Middle frontal gyrus (tissue), 1 donor: ENCODE data around the gene ZNF541.

Experiments
- DNase-seq: peaks from one replicate; pipeline ENCODE4 v3.0.0-alpha.2; 2015; ENCODE audit warnings: low spot score; ENCODE audit errors: extremely low spot score

The ZNF541 gene

GRCh38 chr19:47544075-47544474 is 28.9 kb downstream of the ZNF541 start:
- no peak for DNase-seq

- DNase-seq: no peak
Observed at GRCh38 chr19:47542030-47542475, 30.9 kb downstream of the ZNF541 start.

DNA sequence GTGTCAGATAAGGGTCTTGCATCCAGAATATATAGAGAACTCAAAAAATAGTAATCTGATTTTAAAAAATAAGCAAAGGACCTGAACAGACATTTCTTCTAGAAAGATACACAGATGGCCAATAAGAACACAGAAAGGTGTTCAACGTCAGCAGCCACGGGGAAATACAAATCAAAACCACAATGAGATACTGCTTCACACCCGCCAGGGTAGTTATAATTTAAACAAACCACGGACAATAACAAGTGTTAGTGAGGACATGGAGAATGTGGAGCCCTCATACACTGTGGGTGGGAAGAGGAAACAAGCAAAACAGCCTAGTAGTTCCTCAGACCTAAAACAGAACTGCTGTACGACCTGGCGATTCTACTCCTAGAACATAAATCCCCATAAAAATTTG is 31.4 kb downstream of the ZNF541 start:
- no peak for DNase-seq

GRCh38 chr19:47540748-47541147 is 32.2 kb downstream of the ZNF541 start:
- no peak for DNase-seq

DNA sequence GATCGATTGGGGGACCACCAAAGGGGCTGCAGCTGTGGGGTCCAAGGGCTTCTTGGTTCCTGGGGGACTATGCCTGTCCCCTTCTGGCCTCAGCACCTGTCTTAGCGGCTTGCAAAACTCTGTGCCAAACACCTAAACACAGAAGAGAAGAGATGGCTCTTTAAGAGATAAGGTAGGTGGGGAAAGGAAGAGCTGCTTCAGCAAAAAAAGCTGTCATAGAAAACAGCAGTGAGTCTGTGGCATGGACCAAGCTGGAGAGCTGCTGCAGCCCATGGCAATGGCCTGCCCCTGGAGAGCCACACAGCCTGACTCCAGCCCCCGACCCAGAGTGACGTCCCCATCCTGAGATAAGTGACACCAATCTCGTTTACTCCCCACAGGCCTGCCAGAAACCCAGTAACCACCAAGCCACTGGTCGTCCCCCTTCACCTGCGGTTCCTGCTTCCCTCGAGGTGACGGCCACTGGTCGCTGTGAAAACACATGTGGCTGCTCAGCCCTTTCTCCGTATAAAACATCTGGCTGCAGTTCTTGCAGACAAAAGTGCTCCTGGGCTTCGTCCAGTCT is 33.1 kb downstream of the ZNF541 start:
- no peak for DNase-seq

DNA sequence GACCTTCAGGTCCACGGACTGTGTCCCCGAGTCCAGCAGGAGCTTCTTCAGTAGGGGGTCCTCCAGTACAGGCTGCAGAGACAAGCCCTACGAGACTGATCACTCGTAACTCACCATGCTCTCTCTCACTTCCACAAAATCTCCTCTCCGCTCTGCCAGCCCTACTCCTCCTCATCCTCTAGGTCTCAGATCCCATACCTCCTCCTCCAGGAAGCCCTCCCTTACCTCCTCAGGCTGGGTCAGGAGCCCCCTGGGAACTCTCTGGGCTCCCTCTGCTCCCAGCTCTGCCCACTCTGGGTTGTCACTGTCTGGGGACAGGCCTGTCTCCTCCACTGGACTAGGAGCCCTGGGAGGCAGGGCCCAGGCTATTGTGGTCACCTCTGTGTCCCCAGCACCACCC is 34.1 kb downstream of the ZNF541 start:
- no peak for DNase-seq

- no peak for DNase-seq
Observed at GRCh38 chr19:47537493-47537892, 35.5 kb downstream of the ZNF541 start.

DNA sequence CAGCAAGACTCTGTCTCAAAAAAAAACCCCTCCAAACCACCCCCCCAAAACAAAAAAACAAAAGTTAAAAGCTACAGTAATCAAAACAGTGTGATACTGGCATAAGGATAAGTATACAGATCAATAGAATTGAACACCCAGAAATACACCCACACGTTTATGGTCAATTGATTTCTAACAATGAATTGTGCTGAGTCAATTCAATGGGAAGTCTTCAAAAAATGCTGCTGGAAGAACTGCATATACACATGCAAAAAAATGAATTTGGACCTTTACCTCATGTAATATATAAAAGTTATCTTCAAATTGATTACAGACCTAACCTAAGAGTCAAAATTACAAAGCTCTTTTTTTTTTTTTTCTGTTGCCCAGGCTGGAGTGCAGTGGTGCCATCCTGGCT is 38.3 kb downstream of the ZNF541 start:
- DNase-seq: no peak

DNA sequence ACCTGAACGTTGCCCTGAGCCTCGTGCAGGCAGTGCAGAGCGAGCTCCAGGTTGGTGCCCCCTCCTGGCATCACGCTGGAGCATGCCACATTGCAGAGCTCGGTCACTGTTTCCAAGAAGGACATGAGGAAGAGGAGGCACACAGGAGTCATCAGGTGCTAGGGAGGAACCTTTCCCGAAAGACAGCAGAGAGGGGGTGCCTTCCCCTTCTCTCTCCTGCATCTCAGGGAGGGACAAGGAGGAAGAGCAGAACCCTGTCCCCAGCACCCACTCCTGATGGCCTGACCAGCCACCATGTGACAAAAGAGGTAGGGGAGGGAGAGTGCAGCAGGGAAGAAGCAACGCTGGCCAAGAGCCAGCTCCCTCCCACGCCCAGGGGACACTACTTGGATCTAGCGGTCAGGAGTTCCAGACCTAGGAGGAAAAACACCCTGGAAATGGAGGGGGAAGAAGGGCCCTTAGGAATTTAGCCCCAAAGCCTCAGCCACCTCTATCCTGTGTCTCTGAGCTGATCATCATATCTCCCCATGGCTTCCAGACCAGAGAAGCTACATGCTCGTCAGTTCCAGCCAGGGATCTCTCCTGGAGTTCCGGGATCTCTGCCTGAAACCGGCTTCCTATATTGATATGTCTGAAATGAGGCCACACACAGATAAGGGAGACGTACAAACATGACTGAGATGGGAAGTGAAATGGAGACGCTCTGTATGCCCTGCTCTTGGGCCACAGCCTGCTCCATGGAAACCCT is 41.1 kb downstream of the ZNF541 start:
- DNase-seq: no peak

DNA sequence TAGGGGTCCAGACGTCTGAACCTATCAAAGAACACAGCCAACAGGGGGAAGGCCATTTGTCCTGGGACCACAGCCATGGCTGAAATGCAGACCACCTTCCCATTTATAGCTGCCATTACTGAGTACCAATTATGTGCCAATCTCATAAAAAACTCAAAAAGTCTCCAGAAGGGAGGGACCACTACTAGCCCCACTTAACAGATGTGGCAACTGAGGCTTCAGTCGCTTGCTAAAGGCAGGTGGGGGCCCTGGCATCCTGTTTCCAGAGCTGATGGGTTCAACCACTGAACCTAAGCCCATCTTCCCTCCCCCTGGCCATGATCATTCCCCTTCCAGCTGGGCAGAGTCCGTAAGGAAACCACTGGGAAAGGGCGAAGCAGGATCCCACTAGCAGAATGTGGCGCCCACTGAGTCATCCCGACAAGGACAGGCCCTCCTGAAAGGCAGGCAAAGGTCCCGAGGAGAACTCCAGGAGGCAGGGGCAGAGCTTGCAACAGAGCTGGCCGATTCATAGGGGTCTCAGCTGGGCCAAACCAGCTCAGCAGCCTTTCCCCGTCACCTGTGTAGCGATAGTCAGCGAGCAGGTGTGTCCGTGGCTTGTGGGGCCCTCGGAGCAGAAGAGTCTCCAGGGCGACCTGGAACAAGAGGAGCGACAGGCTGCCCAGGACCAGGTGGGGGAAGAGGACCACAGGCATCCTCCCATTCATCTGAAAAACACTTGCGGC is 43.8 kb downstream of the ZNF541 start:
- no peak for DNase-seq

DNA sequence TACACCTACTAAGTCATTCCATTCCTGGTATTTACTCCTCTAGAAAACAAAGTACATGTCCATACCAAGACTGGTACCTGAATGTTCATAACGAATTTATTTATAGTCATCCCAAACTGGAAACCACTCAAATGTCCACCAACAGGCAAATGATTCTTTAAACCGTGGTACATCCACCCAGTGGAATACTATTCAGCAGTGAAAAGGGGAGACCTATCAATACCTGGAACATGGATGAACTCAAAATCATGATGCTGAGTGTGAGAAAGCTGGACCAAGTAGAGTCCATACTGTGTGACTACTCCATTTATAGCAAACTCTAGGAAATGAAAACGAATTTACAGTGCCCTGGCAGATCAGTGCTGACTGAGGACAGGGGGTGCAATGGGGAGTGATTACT is 46.1 kb downstream of the ZNF541 start:
- DNase-seq: no peak

DNA sequence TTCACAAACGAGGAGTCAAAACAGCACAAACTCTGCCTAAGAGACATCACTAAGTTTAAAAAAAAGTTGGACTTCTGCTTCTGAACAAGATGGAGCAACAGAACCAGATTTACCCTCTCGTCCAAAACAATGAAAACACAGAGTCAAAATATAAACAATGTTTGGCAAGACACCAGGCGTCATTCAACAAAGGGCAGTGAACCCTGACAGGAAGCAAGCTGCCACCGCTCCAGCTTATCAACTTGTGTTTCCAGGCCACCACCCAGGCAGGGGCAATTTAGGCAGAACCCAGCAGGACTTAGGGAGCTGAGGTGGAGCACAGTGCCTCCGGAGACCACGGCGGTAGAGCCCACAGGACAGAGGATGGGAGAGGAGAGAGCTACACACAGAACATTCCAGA is 49.5 kb downstream of the ZNF541 start:
- no peak for DNase-seq
